ENCODE results near the gene PRKCE. TPM values are rescaled to one million over a fixed set of nuclear protein-coding genes. Genes with fewer than 3 reads are reported as not detected.

The PRKCE gene
- polyA plus RNA-seq, 1 of the 3 experiments (the other 2 are of a cell fraction), result 16.3 TPM

- Histone ChIP-seq H3K79me2 (ENCODE audit: insufficient read depth) (no peaks in the 10 kb centered on the region), H2AFZ (ENCODE audit: low read depth) (peak overlapping the region; percentile 21; the same call in 1 of the 2 replicates), H4K20me1 (ENCODE audit: insufficient read depth) (no peaks in the 10 kb centered on the region), H3K4me3 (ENCODE audit: low read depth in 2 of 2, low read length in 1 of 2) (no peak overlapping the region), H3F3A (replicated peaks; ENCODE audit: insufficient read depth) (peaks cover 6% of the 10 kb centered on the region), H3K9me3 (no peaks in the 10 kb centered on the region), H3K4me1 (ENCODE audit: control insufficient read depth in 1 of 2, insufficient read depth in 2 of 2, low read depth in 1 of 2, low read length in 1 of 2) (peaks cover 8 to 12% of the 10 kb centered on the region in 2 experiments; a peak in 2 of 4 replicates), H3K4me2 (no peak overlapping the region), H3K36me3 (replicated peaks in 1 of 2; ENCODE audit: control insufficient read depth in 1 of 2, insufficient read depth in 2 of 2, low read length in 1 of 2) (peaks cover 0 to 14% of the 10 kb centered on the region in 2 experiments), H3K9me2 (no peaks in the 10 kb centered on the region), H3K27ac (ENCODE audit: low read depth in 2 of 2, low read length in 1 of 2) (peak overlapping the region; percentile 52 to 53; a peak in 3 of 4 replicates), H3K27me3 (ENCODE audit: insufficient read depth) (no peaks in the 10 kb centered on the region), H3K9ac (no peak overlapping the region)
- CTCF ChIA-PET, result interaction anchor here (1.0 to 2.1 kb wide), 2 partner anchors 22 to 351 kb away, joined by 7 to 8 read pairs; no protein-coding TSS in a partner anchor
- TF ChIP-seq SMC3 (IDR thresholded peaks at IDR 0.05; ENCODE audit: low read depth, low read length), result no peak
- no peak for TF ChIP-seq POLR2AphosphoS5 (IDR thresholded peaks at IDR 0.05; ENCODE audit: low read depth, low read length)
- TF ChIP-seq RAD21 (IDR thresholded peaks at IDR 0.05; ENCODE audit: low read length), result no peak
- no peak for TF ChIP-seq FOSL2 (IDR thresholded peaks at IDR 0.05; ENCODE audit: borderline replicate concordance, low read depth)
- no peak; the same call in 1 of the 2 replicates for TF ChIP-seq GABPA (IDR thresholded peaks at IDR 0.05; ENCODE audit: low read depth)
- TF ChIP-seq FOXM1 (IDR thresholded peaks at IDR 0.05; ENCODE audit: low read depth), result no peak
- no peak for TF ChIP-seq ELF1 (IDR thresholded peaks at IDR 0.05)
- no peak for TF ChIP-seq NRF1 (IDR thresholded peaks at IDR 0.05; ENCODE audit: low read depth, low read length)
- no peak for TF ChIP-seq RCOR1 (IDR thresholded peaks at IDR 0.05; ENCODE audit: low read length)
- 0 out of 2 replicates have a peak, but pooled peaks have one; percentile 16 for TF ChIP-seq TAF1 (IDR thresholded peaks at IDR 0.05; ENCODE audit: borderline replicate concordance, low read depth, low read length)
- no peak for TF ChIP-seq MXI1 (IDR thresholded peaks at IDR 0.05; ENCODE audit: low read depth, low read length)
- no peak for TF ChIP-seq MAX (IDR thresholded peaks at IDR 0.05; ENCODE audit: low read depth)
- TF ChIP-seq NFIC (IDR thresholded peaks at IDR 0.05; ENCODE audit: borderline replicate concordance), result peak; percentile 45; the same call in 1 of the 2 replicates
- TF ChIP-seq USF2 (IDR thresholded peaks at IDR 0.05; ENCODE audit: borderline replicate concordance, low read depth, low read length), result no peak
- TF ChIP-seq YY1 (IDR thresholded peaks at IDR 0.05; ENCODE audit: low read depth), result no peak
- TF ChIP-seq CTCF (IDR thresholded peaks at IDR 0.05), result no peak
- no peak for DNase-seq
- 83% methylated on average over 6 of the region's 6 CpGs for WGBS (ENCODE audit: low lambda C conversion rate)
- POLR2A ChIA-PET, result no interaction called here
Measured at GRCh38 chr2:46014911-46015654, 363.6 kb downstream of the PRKCE start.

All from SK-N-SH (cell line).